ENCODE results near the gene IPO4.

- TF ChIP-seq, protein P1, sequence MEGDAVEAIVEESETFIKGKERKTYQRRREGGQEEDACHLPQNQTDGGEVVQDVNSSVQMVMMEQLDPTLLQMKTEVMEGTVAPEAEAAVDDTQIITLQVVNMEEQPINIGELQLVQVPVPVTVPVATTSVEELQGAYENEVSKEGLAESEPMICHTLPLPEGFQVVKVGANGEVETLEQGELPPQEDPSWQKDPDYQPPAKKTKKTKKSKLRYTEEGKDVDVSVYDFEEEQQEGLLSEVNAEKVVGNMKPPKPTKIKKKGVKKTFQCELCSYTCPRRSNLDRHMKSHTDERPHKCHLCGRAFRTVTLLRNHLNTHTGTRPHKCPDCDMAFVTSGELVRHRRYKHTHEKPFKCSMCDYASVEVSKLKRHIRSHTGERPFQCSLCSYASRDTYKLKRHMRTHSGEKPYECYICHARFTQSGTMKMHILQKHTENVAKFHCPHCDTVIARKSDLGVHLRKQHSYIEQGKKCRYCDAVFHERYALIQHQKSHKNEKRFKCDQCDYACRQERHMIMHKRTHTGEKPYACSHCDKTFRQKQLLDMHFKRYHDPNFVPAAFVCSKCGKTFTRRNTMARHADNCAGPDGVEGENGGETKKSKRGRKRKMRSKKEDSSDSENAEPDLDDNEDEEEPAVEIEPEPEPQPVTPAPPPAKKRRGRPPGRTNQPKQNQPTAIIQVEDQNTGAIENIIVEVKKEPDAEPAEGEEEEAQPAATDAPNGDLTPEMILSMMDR (IDR thresholded peaks at IDR 0.05), result no peak
- no peak for TF ChIP-seq POLR2A (IDR thresholded peaks at IDR 0.05)
These were observed 38.0 kb downstream of the IPO4 start for GRCh38 chr14:24150567-24150966.
